WTC11 (cell line): Measurements from ENCODE around the gene C4orf50. TPM values are rescaled to one million over a fixed set of nuclear protein-coding genes. Genes with fewer than 3 reads are reported as not detected.
"Not testable (repeated sequence)": the region's sequence is repeated elsewhere in the genome, so short reads cannot be mapped to it uniquely, and the experiment has no call there.

Source experiments
- ATAC-seq: fragments of 200-7000 bp; cut with Tn5 transposase; 2 replicates; pipeline ENCODE4 v1.10.0; 2021; ENCODE audit warnings: mild to moderate bottlenecking, moderate library complexity
- CTCF ChIA-PET: fragments of 300-600 bp; sonication (Branson Sonifier 250); formaldehyde crosslinking; loops from one replicate; lab custom pipeline; 2021; ENCODE audit warnings: antibody characterized with exemption; lab: Charles Lee
- POLR2A ChIA-PET: fragments of 350-600 bp; sonication (Branson Sonifier 250); formaldehyde crosslinking; loops from one replicate; lab custom pipeline; 2021; ENCODE audit warnings: antibody characterized with exemption; lab: Charles Lee
- DNase-seq: peaks from one replicate; pipeline ENCODE4 v3.0.0; 2021; ENCODE audit warnings: low spot score
- H3K27ac Mint-ChIP-seq: 2 replicates; pipeline ENCODE4 v1.8.0; 2021; ENCODE audit warnings: mixed read lengths
- H3K27me3 Mint-ChIP-seq: 2 replicates; pipeline ENCODE4 v1.8.0; 2021; ENCODE audit warnings: low read depth, mild to moderate bottlenecking, moderate library complexity, mixed read lengths
- H3K36me3 Mint-ChIP-seq: 2 replicates; pipeline ENCODE4 v1.8.0; 2021; ENCODE audit warnings: mixed read lengths
- H3K4me1 Mint-ChIP-seq: 2 replicates; pipeline ENCODE4 v1.8.0; 2022; ENCODE audit warnings: mixed read lengths
- H3K4me3 Mint-ChIP-seq: 2 replicates; pipeline ENCODE4 v1.8.0; 2021; ENCODE audit warnings: mild to moderate bottlenecking, moderate library complexity, mixed read lengths
- H3K9me3 Mint-ChIP-seq: 2 replicates; pipeline ENCODE4 v1.8.0; 2021; ENCODE audit warnings: mixed read lengths
- ARID4B ChIP-seq: sonication (generic); formaldehyde crosslinking; IDR thresholded peaks from 2 replicates; pipeline ENCODE4 v1.8.0; 2023; ENCODE audit warnings: missing genetic modification reagents, mild to moderate bottlenecking, borderline replicate concordance
- ATF2 ChIP-seq: sonication (generic); formaldehyde crosslinking; IDR thresholded peaks from 2 replicates; pipeline ENCODE4 v1.8.1; 2022; ENCODE audit warnings: low read depth, missing genetic modification reagents, borderline replicate concordance
- CREM ChIP-seq: sonication (generic); formaldehyde crosslinking; IDR thresholded peaks from 2 replicates; pipeline ENCODE4 v1.8.1; 2022; ENCODE audit warnings: mild to moderate bottlenecking, missing genetic modification reagents, moderate library complexity
- ETV6 ChIP-seq: sonication (generic); formaldehyde crosslinking; IDR thresholded peaks from 2 replicates; pipeline ENCODE4 v1.8.1; 2022; ENCODE audit warnings: mild to moderate bottlenecking, missing genetic modification reagents
- FOXP1 ChIP-seq: sonication (generic); formaldehyde crosslinking; IDR thresholded peaks from 2 replicates; pipeline ENCODE4 v1.8.0; 2022; ENCODE audit warnings: missing genetic modification reagents, mild to moderate bottlenecking, moderate library complexity, borderline replicate concordance
- GABPB1 ChIP-seq: sonication (generic); formaldehyde crosslinking; IDR thresholded peaks from 2 replicates; pipeline ENCODE4 v1.8.1; 2023; ENCODE audit warnings: mild to moderate bottlenecking, missing genetic modification reagents
- GTF2I ChIP-seq: fragments of 250-450 bp; sonication (Bioruptor Pico); conservative IDR thresholded peaks from 2 replicates; pipeline ENCODE4 v1.4.0; 2021; ENCODE audit warnings: mild to moderate bottlenecking
- IRF2 ChIP-seq: sonication (generic); formaldehyde crosslinking; IDR thresholded peaks from 2 replicates; pipeline ENCODE4 v1.8.0; 2022; ENCODE audit warnings: low read depth, missing genetic modification reagents, borderline replicate concordance
- JUN ChIP-seq: sonication (generic); formaldehyde crosslinking; IDR thresholded peaks from 2 replicates; pipeline ENCODE4 v1.8.0; 2023; ENCODE audit warnings: mild to moderate bottlenecking, missing genetic modification reagents
- KAT7 ChIP-seq: sonication (generic); formaldehyde crosslinking; IDR thresholded peaks from 2 replicates; pipeline ENCODE4 v1.8.1; 2023; ENCODE audit warnings: missing genetic modification reagents, mild to moderate bottlenecking, borderline replicate concordance
- MXD4 ChIP-seq: fragments of 250-450 bp; sonication (Bioruptor Pico); IDR thresholded peaks from 2 replicates; pipeline ENCODE4 v1.8.0; 2021; ENCODE audit warnings: mild to moderate bottlenecking, moderate library complexity, borderline replicate concordance
- NR3C1 ChIP-seq: sonication (generic); formaldehyde crosslinking; conservative IDR thresholded peaks from 2 replicates; pipeline ENCODE4 v1.8.1; 2023; ENCODE audit warnings: low read depth, mild to moderate bottlenecking, missing genetic modification reagents
- PRRX2 ChIP-seq: fragments of 250-450 bp; sonication (Bioruptor Pico); IDR thresholded peaks from 2 replicates; pipeline ENCODE4 v1.8.0; 2021; ENCODE audit warnings: mild to moderate bottlenecking
- RORB ChIP-seq: fragments of 250-450 bp; sonication (Bioruptor Pico); IDR thresholded peaks from 2 replicates; pipeline ENCODE4 v1.9.0; 2021; ENCODE audit warnings: mild to moderate bottlenecking
- TP53 ChIP-seq: sonication (generic); formaldehyde crosslinking; IDR thresholded peaks from 2 replicates; pipeline ENCODE4 v1.8.1; 2023; ENCODE audit warnings: mild to moderate bottlenecking, missing genetic modification reagents
- USF1 ChIP-seq: sonication (generic); formaldehyde crosslinking; IDR thresholded peaks from 2 replicates; pipeline ENCODE4 v1.8.0; 2022; ENCODE audit warnings: mild to moderate bottlenecking, missing genetic modification reagents
- ZBTB21 ChIP-seq: sonication (generic); formaldehyde crosslinking; IDR thresholded peaks from 2 replicates; pipeline ENCODE4 v1.8.1; 2023; ENCODE audit warnings: mild to moderate bottlenecking, missing genetic modification reagents, borderline replicate concordance
- ZNF121 ChIP-seq: sonication (generic); formaldehyde crosslinking; IDR thresholded peaks from 2 replicates; pipeline ENCODE4 v1.8.0; 2023; ENCODE audit warnings: missing genetic modification reagents
- ZNF423 ChIP-seq: fragments of 250-450 bp; sonication (Bioruptor Pico); IDR thresholded peaks from 2 replicates; pipeline ENCODE4 v2.1.2; 2022; ENCODE audit warnings: mild to moderate bottlenecking, moderate library complexity
- ZNF512 ChIP-seq: sonication (generic); formaldehyde crosslinking; IDR thresholded peaks from 2 replicates; pipeline ENCODE4 v1.8.1; 2022; ENCODE audit warnings: missing genetic modification reagents, borderline replicate concordance
- ZNF671 ChIP-seq: fragments of 250-450 bp; sonication (Bioruptor Pico); IDR thresholded peaks from 2 replicates; pipeline ENCODE4 v1.8.0; 2021; ENCODE audit warnings: mild to moderate bottlenecking
- total RNA-seq: library from RNA; stranded (reverse); gene quantifications from 3 replicates; pipeline ENCODE4 v1.2.3, GENCODE V29; 2021

The C4orf50 gene
- total RNA-seq, 1 experiment from 2014 or later: 0.17 TPM

- no peaks in the 10 kb centered on the region for H3K9me3 Mint-ChIP-seq
- TF ChIP-seq USF1 (CRISPR knock-in tag): no peak
- TF ChIP-seq TP53 (CRISPR knock-in tag): no peak
- no peak for TF ChIP-seq MXD4 (CRISPR knock-in tag)
- no peak for TF ChIP-seq ARID4B
- TF ChIP-seq ZBTB21 (CRISPR knock-in tag): no peak
- DNase-seq (no peak), ATAC-seq (no peak)
- H3K4me1 Mint-ChIP-seq: peaks cover 33% of the 10 kb centered on the region
- peaks cover 35% of the 10 kb centered on the region for H3K27me3 Mint-ChIP-seq
- CTCF ChIA-PET: interaction anchor here (1.9 kb wide), 1 partner anchor 10 kb away, joined by 5 read pairs; no protein-coding TSS in a partner anchor
- H3K36me3 Mint-ChIP-seq: no peaks in the 10 kb centered on the region
- no peak overlapping the region for H3K4me3 Mint-ChIP-seq
- H3K27ac Mint-ChIP-seq: no peak overlapping the region; the same call in 1 of the 2 replicates
- POLR2A ChIA-PET: no interaction called here
Measured at GRCh38 chr4:5952975-5953951, 65.0 kb downstream of the C4orf50 start.

GRCh38 chr4:5952286-5952974, 65.8 kb downstream of the C4orf50 start:
- Mint-ChIP-seq H3K27ac (no peak overlapping the region), H3K4me3 (no peak overlapping the region), H3K36me3 (peaks cover 7% of the 10 kb centered on the region), H3K9me3 (peaks cover 7% of the 10 kb centered on the region; the same call in 1 of the 2 replicates), H3K4me1 (peaks cover 33% of the 10 kb centered on the region), H3K27me3 (peaks cover 35% of the 10 kb centered on the region)
- POLR2A ChIA-PET: no interaction called here
- no peak for DNase-seq
- CTCF ChIA-PET: interaction anchor here (0.6 kb wide), 1 partner anchor 87 kb away, joined by 6 read pairs; no protein-coding TSS in a partner anchor
- ATAC-seq: no peak
- TF ChIP-seq GTF2I (CRISPR knock-in tag) (no peak), ZNF121 (CRISPR knock-in tag) (no peak), ZNF423 (CRISPR knock-in tag) (no peak), IRF2 (no peak), ATF2 (CRISPR knock-in tag) (no peak), RORB (no peak), FOXP1 (CRISPR knock-in tag) (no peak), ZNF512 (CRISPR knock-in tag) (no peak), GABPB1 (CRISPR knock-in tag) (no peak), ZNF671 (CRISPR knock-in tag) (no peak), KAT7 (CRISPR knock-in tag) (no peak), JUN (no peak), CREM (CRISPR knock-in tag) (no peak), PRRX2 (no peak), NR3C1 (no peak), ETV6 (CRISPR knock-in tag) (no peak)
- TF ChIP-seq, all 79 proteins: peak for 0

- DNase-seq, POLR2A ChIA-PET, H3K4me3 Mint-ChIP-seq, H3K27ac Mint-ChIP-seq, H3K4me1 Mint-ChIP-seq, ATAC-seq: not testable (repeated sequence)
- peaks cover 21% of the 10 kb centered on the region for H3K9me3 Mint-ChIP-seq
- H3K36me3 Mint-ChIP-seq: peaks cover 14% of the 10 kb centered on the region
- CTCF ChIA-PET: interaction anchor here (2.5 kb wide), 1 partner anchor 17 kb away, joined by 7 read pairs; no protein-coding TSS in a partner anchor
- H3K27me3 Mint-ChIP-seq: peaks cover 26% of the 10 kb centered on the region
Measured at GRCh38 chr4:5946653-5947052, 71.6 kb downstream of the C4orf50 start.
